Measurements from ENCODE around the gene SLC38A3.
"Not testable (repeated sequence)": the region's sequence is repeated elsewhere in the genome, so short reads cannot be mapped to it uniquely, and the experiment has no call there.

SLC38A3 gene

GRCh38 chr3:50245831-50246516, 40.9 kb downstream of the SLC38A3 start:
- DNase-seq = peak in 53 of 56 donors; percentile 34 to 95 (median 74)

- peak in 2 of 56 donors; percentile 19 to 56 for DNase-seq
These were observed 41.5 kb downstream of the SLC38A3 start for GRCh38 chr3:50246517-50246954.

GRCh38 chr3:50248387-50248786, 43.3 kb downstream of the SLC38A3 start:
- no peak for DNase-seq

GRCh38 chr3:50249457-50249856, 44.4 kb downstream of the SLC38A3 start:
- no peak for DNase-seq

GRCh38 chr3:50250514-50250913, 45.4 kb downstream of the SLC38A3 start:
- no peak for DNase-seq

- DNase-seq = peak in 4 of 56 donors; percentile 13 to 46 (median 36)
These were observed 46.1 kb downstream of the SLC38A3 start for GRCh38 chr3:50251220-50251619.

GRCh38 chr3:50254577-50255250, 49.6 kb downstream of the SLC38A3 start:
- DNase-seq = peak in 4 of 56 donors; percentile 18 to 47 (median 26)

GRCh38 chr3:50255251-50255615, 50.2 kb downstream of the SLC38A3 start:
- no peak for DNase-seq

GRCh38 chr3:50256978-50257890, 52.2 kb downstream of the SLC38A3 start:
- peak in 9 of 56 donors; percentile 10 to 60 (median 27) for DNase-seq

GRCh38 chr3:50258029-50258680, 53.1 kb downstream of the SLC38A3 start:
- DNase-seq = peak in 6 of 56 donors; percentile 14 to 48 (median 28)

- DNase-seq = peak in 3 of 56 donors; percentile 17 to 52 (median 19)
These were observed 53.9 kb downstream of the SLC38A3 start for GRCh38 chr3:50258979-50259378.

GRCh38 chr3:50259432-50260026, 54.5 kb downstream of the SLC38A3 start:
- peak in 1 of 56 donors; percentile 58 for DNase-seq

- DNase-seq = peak in 55 of 56 donors; percentile 57 to 97 (median 91)
These were observed 55.2 kb downstream of the SLC38A3 start for GRCh38 chr3:50260027-50260941.

GRCh38 chr3:50260942-50261441, 55.9 kb downstream of the SLC38A3 start:
- DNase-seq = peak in 4 of 56 donors; percentile 47 to 65 (median 60)

GRCh38 chr3:50261505-50261904, 56.4 kb downstream of the SLC38A3 start:
- peak in 3 of 56 donors; percentile 16 to 46 (median 37) for DNase-seq

- DNase-seq = not testable (repeated sequence)
These were observed 57.1 kb downstream of the SLC38A3 start for GRCh38 chr3:50262200-50262599.

- DNase-seq = no peak
These were observed 57.7 kb downstream of the SLC38A3 start for GRCh38 chr3:50262778-50263177.

GRCh38 chr3:50263478-50264382, 58.7 kb downstream of the SLC38A3 start:
- peak in 1 of 56 donors; percentile 47 for DNase-seq

Measured in nucleus accumbens (tissue), 56 donors.